M059J (cell line): ENCODE measurements around the gene ACOX1. TPM values are rescaled to one million over a fixed set of nuclear protein-coding genes. Genes with fewer than 3 reads are reported as not detected.

Source experiments
- DNase-seq: peaks from one replicate; pipeline ENCODE4 v3.0.0-alpha.2; 2012; ENCODE audit warnings: low read depth
- total RNA-seq: library from RNA; depleted of rRNA; stranded (reverse); fragments of >200 nt; shearing (Covaris generic); gene quantifications from 2 replicates; pipeline ENCODE4 v1.2.3, GENCODE V29; 2014; rRNA removed

Gene ACOX1
- total RNA-seq, 1 experiment from 2014 or later = 22.4 TPM

DNA sequence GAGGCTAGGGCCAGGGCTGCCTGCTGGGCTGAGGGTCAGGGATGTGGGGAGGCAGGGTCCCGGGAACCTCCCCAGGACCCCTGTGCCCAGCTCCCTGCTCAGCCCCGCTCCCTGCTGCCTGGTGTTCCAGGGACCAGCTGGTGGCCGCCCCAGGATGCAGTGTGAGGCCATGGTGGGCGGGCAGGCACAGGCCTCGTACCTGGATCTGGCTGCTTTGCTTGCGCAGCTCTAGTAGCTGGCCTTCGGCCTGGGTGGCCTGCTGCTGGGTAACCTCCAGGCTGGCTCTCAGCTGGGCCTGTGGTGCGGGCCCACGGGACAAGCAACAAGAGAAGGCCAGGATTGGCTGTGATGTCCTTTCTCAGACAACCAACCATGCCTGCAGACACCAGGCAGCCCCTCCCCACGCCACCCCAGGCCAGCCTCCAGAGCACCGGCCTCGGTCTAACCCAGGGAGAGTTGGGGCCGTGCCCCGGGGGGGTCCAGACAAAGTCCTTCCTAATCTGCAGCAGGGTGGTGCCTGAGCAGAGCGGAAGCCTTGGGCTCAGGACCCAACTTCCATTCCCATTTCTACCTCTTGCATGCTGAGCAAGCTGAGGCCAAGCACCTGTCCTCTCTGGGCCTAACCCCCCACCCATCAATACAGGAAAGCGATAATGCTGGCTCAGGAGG is 86.3 kb downstream of the ACOX1 start:
- no peak for DNase-seq

- no peak for DNase-seq
Observed at GRCh38 chr17:75891605-75892555, 87.1 kb downstream of the ACOX1 start.

Other genes starting within 250 kb of the ACOX1 start
- 20.4 and 31.6 TPM in 2 replicates for gene GALK1, start 214.0 kb downstream of the ACOX1 start, total RNA-seq
- gene UNK, start 194.4 kb downstream of the ACOX1 start, total RNA-seq = 23.2 and 26.7 TPM in 2 replicates
- 0.07 TPM in 1 of 2 replicates, not detected in the other for gene UNC13D, start 134.8 kb downstream of the ACOX1 start, total RNA-seq
- 32.5 and 35.8 TPM in 2 replicates for gene WBP2, start 123.8 kb downstream of the ACOX1 start, total RNA-seq
- 3.8 and 6.6 TPM in 2 replicates for gene TRIM47, start 100.6 kb downstream of the ACOX1 start, total RNA-seq
- gene TRIM65, start 82.2 kb downstream of the ACOX1 start, total RNA-seq = 6.4 and 11.1 TPM in 2 replicates
- 30.3 and 39.4 TPM in 2 replicates for gene MRPL38, start 74.3 kb downstream of the ACOX1 start, total RNA-seq
- 14.4 and 18.7 TPM in 2 replicates for gene FBF1, start 38.1 kb downstream of the ACOX1 start, total RNA-seq
- gene TEN1, start 74 bp upstream of the ACOX1 start, total RNA-seq = 8.0 and 14.3 TPM in 2 replicates
- gene CDK3, start 21.7 kb upstream of the ACOX1 start, total RNA-seq = 0.30 and 1.6 TPM in 2 replicates
- not detected in 2 replicates for gene EVPL, start 48.1 kb upstream of the ACOX1 start, total RNA-seq
- 19.0 and 28.5 TPM in 2 replicates for gene SRP68, start 93.4 kb upstream of the ACOX1 start, total RNA-seq
- gene GALR2, start 95.6 kb upstream of the ACOX1 start, total RNA-seq = 0.30 and 0.96 TPM in 2 replicates
- 0.02 TPM in 1 of 2 replicates, not detected in the other for gene ZACN, start 100.0 kb upstream of the ACOX1 start, total RNA-seq
- gene EXOC7, start 124.6 kb upstream of the ACOX1 start, total RNA-seq = 39.0 and 69.9 TPM in 2 replicates
- not detected in 2 replicates for gene FOXJ1, start 162.1 kb upstream of the ACOX1 start, total RNA-seq